ENCODE measurements around the gene TMPRSS13.
A peak's percentile ranks its signal among the peaks of the same experiment; 100 is the strongest.

TMPRSS13 gene

GRCh38 chr11:117898059-117898458, 31.1 kb downstream of the TMPRSS13 start:
- DNase-seq (ENCODE audit: low read depth in 3 of 3): no peak

GRCh38 chr11:117892651-117893050, 36.6 kb downstream of the TMPRSS13 start:
- DNase-seq (ENCODE audit: low read depth in 3 of 3): no peak

- no peak for DNase-seq (ENCODE audit: low read depth in 3 of 3)
These were observed 37.8 kb downstream of the TMPRSS13 start for GRCh38 chr11:117891362-117891761.

DNA sequence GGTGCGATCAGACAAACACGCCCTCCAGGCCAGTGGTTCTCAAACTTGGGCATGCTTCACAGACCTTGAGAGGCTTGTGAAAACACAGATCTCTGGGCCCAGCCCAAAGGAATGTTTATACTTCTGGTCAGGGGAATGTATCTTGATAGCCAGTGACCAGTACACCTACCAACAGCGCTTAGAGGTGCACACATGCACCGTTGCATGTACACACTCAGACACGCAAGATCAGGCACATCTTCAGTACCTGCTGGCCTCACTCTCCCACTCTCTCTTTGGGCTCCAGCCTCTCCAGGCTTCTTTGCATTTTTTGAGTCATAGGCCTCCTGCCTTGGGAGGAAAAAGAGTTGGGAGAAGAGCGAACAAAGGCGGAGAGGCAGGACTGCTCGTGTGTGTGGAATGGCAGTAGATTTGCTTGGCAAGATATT, 41.0 kb downstream of the TMPRSS13 start:
- DNase-seq (ENCODE audit: low read depth in 3 of 3): no peak

GRCh38 chr11:117887431-117888138, 41.6 kb downstream of the TMPRSS13 start:
- no peak for DNase-seq (ENCODE audit: low read depth in 3 of 3)

DNA sequence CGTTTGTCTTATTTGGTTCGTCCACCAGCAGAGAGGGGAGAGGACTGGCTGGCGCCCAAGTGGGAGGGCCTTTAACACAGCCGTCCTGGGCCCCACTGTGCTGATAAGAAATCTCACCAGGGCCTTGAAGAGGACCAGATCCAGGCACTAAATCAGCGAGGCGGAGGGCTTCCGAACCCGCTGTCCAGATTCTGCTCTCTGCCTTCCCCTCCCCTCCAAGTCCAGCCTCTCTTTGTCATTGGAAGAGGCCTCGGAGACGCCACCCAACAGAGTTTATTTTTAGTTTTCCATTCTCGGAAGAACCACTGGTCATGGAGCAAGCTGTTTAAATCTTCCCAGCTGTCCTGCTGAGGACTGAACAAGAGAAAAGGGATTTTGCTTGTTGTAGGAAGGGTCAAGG, 43.4 kb downstream of the TMPRSS13 start:
- DNase-seq (ENCODE audit: low read depth in 3 of 3): no peak

DNA sequence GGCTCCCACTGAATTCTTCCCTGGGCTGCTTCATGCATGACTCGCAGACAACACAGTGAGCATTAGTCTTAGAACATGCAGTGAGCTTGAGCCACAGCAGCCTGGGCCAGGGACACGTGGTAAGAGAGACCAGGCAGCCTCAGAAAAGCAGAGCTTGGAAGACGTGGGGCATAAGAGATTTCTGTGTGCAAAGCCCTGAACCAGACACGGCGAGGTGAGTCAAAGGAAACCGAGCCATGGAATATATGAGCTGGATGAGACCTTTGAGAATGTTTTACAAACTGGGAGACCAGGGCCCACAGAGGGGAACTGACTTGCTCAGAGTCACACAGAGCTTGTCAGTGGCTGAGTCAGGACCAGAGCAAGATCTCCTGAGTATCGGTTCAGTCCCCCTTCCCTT, 44.2 kb downstream of the TMPRSS13 start:
- peak in 1 of 3 donors; percentile 46 for DNase-seq (ENCODE audit: low read depth in 3 of 3)

DNA sequence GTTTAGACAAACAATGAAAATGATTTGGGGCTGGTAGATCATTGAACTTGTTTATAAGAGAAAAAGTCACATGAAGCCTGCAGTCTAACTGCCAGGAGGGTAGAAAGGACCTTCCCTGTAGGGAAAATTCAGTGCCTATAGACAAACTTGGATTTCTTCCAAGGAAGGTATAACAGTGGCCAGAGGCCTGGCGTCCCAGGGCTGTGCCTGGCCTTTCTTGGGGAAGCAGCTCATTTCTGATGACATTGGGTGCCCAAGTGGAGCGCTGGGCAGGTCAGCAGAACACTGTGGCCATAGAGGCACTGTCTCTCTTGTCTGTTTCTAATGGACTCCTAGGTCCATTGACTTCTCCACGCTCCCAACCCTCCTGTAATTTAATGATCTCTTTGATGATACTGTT, 46.1 kb downstream of the TMPRSS13 start:
- no peak for DNase-seq (ENCODE audit: low read depth in 3 of 3)

- DNase-seq (ENCODE audit: low read depth in 3 of 3): no peak
These were observed 46.8 kb downstream of the TMPRSS13 start for GRCh38 chr11:117882311-117882905.

DNA sequence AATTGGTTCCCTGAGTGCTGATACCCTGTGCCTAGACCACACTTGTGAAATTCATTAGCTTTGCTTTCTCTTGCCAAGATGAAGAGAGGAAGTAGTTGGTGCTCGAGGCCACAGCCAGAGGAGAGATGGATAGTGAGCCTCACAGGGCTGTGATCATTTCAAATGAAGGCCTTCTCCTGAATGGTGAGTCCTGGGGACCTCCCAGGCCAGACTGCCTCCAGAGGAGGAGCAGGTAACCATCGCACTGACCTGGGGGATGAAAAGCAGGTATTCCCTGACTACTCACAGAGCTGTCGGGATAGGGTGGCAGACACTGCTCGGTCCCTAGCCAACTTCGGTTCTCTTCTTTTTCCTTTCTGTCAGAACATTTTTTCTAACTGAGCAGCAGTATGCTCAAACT, 48.0 kb downstream of the TMPRSS13 start:
- DNase-seq (ENCODE audit: low read depth in 3 of 3): no peak

- no peak for DNase-seq (ENCODE audit: low read depth in 3 of 3)
These were observed 49.4 kb downstream of the TMPRSS13 start for GRCh38 chr11:117879516-117880480.

- DNase-seq (ENCODE audit: low read depth in 3 of 3): no peak
These were observed 50.2 kb downstream of the TMPRSS13 start for GRCh38 chr11:117878939-117879475.

- no peak for DNase-seq (ENCODE audit: low read depth in 3 of 3)
These were observed 50.8 kb downstream of the TMPRSS13 start for GRCh38 chr11:117878314-117878938.

DNA sequence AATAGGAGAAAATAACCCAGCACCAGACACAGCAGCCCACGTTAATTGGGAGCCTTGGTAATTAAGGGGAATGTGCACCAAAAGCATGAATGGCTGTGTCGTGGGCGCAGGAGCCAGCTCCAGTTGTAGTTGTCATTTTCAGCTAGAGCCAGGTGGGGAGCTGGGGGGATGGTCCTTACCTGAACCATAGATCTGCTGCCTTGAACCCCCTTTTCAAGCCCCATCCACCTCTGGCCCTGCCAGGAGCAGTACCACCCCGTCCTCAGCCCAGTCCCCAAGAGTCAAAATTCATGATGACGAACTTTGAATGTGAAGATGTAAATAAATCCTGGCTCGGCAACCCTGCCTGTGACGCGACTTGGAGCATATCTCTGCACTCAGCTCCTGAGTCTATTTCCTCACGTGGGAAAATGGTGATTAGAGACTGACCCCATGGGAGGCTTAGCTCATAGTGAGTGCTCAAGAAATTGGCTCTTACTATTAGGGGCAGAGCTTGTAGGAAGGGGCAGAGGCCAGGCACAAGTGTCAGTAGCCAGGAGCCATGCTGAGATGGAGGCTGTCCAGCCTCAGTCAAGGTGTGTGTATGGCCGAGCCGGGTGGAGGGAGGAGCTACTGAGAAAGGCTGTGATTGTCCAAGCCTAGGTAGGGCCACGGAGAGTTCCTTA, 52.0 kb downstream of the TMPRSS13 start:
- no peak for DNase-seq (ENCODE audit: low read depth in 3 of 3)

DNA sequence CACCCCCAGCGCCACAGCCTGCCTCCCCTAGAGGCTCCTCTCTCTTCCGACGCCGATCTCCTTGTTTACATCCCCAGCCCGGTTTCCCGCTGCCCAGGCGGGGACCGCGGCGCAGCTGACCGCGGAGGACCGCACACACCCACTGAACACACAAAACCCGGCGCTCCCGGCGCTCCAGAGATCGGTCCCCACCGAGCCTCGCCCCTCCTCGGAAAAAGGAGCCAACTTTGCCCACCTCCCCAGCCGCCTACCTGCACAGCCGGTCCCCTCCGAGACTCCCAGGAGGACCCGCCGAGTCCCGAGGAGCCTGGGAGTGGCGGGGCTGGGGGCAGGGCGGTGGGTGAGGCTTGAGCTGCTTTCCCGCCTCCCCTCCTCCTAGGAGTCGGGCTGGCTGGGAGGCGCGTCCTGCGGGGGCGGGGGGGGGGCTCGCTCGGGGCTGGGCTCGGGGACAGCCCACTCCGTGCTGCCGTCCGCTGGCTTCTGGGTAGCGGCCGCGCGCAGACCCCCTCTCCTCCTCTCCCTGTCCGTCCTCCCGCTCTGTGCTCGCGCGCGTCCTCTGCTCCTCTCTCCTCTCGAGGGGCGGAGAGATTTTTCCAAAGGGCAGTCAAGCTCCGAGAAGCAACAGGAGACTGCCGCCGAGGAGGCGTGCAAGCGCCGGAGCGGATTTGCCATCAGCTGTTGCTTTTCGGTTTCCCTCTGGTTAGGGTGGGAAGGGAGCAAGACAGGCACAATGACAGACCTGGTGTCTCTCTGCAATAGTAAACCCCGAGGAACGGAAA, 52.7 kb downstream of the TMPRSS13 start, which contains the start of gene FXYD6:
Gene FXYD6, minus strand, starts transcription at position 318 of the 779 bp plus-strand sequence. CDS start 33,882 bp downstream, outside the sequence.
- DNase-seq (ENCODE audit: low read depth in 3 of 3): no peak

- DNase-seq (ENCODE audit: low read depth in 3 of 3): no peak
These were observed 53.2 kb downstream of the TMPRSS13 start for GRCh38 chr11:117876059-117876340.

DNA sequence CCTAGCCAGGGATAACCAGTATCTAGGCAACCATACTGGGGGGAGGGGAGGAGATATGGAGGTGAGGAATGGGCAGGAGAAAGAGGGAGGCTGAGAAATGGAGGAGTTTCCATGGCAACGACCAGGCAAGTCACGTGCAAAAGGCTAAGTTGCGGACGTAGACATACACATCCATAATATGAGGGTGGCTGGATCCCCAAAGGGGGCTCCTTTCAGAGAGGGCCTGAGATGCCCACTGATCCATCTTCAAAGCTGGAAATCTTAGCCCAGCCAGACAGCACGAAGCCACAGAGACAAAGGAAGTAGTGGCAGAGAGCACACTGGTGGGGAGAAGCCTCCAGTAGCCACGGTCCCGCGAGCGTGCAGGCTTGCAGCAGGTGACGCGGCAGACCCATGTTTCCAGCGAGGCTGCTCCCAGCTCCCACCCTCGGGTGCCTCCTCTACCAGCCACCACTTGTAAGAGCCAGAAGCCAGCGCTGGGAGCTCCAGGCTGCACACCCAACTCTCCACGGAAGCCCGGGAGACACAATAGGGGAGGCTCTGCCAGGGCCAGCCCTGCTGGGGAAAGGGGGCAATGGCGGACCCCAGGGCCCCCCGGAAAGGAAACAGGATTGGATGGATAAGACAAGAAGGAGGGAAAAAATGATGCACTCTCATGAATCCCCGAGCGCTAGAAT, 53.7 kb downstream of the TMPRSS13 start:
- no peak for DNase-seq (ENCODE audit: low read depth in 3 of 3)

DNA sequence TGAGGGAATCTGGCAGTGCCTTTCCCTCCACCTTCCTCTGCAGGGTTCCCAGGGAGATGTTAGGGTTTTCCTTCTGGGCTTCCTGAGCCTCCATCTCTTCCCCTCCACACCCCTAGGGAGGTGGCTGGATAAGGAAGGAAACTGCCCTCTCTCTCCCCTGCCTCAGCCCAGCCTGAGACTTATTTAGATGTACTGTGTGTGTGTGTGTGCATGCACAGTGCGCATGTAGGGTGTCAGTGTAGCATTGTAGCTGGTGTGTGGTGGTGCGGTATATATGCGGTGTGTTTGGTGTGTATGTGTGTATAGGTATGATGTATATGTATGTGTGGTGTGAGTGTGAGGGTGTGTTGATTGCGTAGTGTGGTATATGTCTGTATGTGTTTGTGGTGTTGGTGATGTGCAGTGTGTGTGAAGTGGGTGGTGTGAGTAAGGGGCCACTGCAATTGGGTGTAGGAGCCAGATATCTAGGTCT, 54.3 kb downstream of the TMPRSS13 start:
- no peak for DNase-seq (ENCODE audit: low read depth in 3 of 3)

GRCh38 chr11:117874253-117874909, 54.8 kb downstream of the TMPRSS13 start:
- DNase-seq (ENCODE audit: low read depth in 3 of 3): no peak

Measured in stimulated activated CD4-positive, alpha-beta T cell treated with anti-CD3 and anti-CD28 coated beads, TNF-alpha, amount 100 ng/mL, for 48 hours (primary cell).